ENCODE data around the gene OR2F1.
A peak's percentile ranks its signal among the peaks of the same experiment; 100 is the strongest.

The OR2F1 gene, protein sequence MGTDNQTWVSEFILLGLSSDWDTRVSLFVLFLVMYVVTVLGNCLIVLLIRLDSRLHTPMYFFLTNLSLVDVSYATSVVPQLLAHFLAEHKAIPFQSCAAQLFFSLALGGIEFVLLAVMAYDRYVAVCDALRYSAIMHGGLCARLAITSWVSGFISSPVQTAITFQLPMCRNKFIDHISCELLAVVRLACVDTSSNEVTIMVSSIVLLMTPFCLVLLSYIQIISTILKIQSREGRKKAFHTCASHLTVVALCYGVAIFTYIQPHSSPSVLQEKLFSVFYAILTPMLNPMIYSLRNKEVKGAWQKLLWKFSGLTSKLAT

DNA sequence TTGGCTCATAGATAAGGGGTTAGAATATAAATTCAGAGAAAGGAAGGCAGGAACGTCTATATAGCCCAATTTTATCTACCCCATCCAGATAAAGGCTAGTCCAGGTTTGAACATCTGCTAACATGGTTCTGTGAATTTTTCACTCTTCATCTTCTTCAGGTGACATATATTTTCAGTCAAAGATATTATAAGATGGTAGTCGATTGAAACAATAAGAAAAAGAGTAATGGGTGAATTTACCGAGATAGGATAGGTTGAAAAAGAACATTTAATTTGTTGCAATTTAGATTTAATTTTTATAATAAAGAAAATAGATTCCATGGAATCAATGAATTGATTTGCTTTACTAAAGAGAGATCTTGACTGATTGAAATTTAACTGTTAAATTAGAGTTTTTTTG is at the start of gene OR2F1:
TSS of gene OR2F1 (plus strand) at position 301 of the 400 bp plus-strand sequence. CDS start 5,127 bp downstream, outside the sequence.
- no peak for DNase-seq

DNA sequence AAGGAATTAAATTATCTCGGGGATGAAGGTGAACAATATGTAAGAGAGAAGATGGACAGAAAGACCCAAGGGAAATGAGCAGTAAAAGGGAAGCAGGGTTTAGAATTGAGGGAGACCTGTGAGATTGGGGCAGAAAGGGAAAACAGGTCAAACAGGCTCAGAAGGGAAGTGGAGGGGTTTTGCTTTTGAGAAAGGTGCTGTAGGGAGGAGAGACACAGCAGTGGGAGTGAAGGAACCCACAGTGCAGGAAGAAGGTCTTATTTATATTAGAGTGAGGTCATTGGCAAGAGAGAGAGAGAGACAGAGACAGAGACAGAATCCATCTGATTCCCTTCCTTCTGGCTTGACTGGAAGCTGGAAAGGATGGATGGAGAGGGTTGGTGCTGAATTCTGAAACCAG is 49.1 kb upstream of the OR2F1 start:
- no peak for DNase-seq

DNA sequence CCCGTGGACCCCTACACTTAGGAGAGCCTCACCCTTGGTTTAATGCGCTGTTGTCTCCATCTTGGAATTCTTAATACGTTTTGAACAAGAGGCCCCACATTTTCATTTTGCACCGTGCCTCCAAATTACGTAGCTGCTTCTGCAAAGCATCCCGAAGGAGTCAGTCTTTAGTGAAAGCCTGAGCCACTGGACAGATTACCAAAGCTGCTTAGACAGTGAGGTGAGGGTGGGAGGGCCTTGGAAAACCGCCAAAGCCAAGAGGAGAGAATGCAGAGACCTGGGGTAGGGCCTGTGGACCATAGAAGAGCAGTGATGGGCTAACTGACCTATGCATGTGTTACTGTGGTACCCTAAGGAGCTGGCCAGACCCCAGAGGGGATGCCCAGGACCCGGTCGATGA is 48.5 kb upstream of the OR2F1 start:
- DNase-seq = no peak

DNA sequence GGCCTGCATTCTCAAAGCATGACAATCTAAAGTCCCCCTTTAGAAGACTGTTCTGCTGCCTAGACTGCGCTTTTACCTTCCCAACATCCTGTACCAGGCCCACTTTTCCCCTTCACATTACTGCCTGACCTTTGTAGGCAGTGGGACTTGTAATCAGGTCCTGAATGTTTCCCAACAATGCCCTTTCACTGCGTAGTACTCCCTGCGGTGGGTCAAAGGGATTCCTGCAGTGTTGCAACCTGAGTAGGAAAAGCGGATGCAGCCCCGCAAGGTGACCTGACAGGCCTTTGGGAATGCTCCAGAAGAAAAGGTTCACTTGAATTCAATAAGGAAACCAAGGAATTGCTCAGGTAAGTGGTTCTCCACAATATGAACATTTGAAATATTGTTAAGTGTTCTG is 47.7 kb upstream of the OR2F1 start:
- no peak for DNase-seq

DNA sequence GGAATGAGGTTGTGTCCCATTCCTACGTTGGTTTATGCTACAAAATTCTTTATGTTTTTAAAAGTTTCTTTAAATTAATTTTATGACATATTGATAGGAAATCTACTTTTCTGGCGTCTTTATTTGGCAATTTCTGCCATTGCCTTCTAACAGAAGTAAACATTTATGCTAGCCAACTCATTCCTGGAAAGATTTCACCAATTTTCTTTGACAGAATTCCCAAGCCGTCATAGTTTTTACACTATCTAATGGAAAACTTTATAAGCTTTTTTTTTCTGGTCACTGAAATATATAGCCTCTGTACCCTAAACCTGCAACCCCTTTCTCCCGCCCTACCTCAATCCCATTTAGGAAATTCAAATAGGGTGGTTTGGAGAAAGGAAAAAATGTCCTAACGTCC is 46.5 kb upstream of the OR2F1 start:
- no peak for DNase-seq

DNA sequence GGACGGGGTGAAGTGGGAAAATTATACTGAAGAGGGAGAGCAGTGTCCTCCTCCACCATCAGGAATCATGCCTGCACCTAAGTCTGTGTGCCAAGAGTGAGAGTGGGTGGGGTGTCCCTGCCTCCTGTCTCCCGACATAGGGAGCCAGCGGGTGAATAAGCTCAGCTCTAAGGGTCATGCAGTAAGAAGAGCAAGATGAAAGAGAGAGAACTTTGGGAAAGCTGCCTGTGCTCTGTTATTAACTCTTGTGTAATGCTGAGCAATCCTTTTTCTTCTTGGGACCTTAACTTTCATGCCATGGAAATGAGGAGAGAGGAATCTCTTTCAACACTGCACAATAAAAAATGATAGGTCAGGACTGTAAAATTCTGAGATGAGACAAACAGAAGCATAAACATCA is 44.8 kb upstream of the OR2F1 start:
- no peak for DNase-seq

DNA sequence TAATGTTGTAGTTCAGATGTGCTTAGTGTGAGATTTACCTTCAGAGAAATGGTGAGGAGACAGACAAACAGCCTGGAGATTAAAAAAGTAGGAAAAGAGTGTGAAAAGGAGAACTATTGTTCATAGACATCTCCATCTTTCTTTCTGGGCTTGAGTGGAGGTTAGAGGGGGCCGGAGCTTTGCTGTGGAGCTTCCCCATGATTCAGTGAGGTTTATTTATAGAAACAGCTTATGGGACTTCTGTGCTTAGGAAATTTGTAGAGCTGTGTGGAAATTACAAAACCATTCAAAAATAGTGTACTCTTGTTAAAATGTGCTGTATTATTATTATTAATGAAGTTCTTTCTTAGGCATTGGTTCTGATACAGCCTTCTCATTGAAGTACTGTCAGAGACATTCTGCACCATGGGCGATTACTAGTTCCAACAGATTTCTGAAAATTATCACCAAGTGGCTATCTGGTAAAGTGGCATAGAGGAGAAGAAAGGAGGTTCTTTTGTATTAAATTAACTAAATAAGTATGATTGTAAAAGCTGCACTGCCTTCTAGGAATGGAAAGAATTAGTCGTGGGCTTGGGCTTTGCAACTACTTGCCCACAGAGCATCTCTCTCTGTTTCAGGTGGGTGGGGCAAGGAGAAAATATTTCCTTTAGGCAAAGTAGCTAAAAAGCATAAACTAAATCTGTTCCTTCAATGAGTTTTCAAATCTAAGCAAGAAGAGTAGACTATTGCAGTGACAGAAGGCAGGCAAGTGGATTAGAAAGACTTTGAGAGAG is 44.0 kb upstream of the OR2F1 start:
- no peak for DNase-seq

DNA sequence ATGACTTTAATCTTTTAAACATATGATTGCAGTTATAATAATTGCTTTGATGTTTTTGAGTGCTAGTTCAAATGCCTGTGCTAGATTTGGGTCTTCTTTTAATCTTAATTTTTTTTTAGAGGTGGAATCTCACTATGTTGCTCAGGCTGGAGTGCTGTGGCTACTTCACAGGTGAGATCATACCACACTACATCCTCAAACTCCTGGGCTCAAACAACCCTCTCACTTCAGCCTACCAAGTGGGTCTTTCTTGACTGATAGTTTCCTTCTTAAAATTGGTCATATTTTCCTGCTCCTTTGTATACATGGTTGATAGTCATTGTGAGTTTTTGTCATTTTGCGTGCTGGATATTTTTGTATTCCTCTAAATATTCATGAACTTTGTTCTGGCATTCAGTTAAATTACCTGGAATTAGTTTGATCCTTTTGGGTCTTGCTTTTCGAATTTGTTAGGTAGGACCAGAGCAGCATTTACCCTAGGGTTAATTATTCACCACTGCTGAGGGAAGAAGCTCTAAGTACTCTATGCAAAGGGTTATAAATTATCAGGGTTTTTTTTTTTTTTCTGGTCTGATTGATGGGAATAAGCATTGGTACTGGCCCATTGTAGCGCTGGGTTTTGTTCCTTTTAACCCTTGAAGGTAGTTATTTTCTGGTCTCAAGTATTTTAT is 40.6 kb upstream of the OR2F1 start:
- DNase-seq = no peak

DNA sequence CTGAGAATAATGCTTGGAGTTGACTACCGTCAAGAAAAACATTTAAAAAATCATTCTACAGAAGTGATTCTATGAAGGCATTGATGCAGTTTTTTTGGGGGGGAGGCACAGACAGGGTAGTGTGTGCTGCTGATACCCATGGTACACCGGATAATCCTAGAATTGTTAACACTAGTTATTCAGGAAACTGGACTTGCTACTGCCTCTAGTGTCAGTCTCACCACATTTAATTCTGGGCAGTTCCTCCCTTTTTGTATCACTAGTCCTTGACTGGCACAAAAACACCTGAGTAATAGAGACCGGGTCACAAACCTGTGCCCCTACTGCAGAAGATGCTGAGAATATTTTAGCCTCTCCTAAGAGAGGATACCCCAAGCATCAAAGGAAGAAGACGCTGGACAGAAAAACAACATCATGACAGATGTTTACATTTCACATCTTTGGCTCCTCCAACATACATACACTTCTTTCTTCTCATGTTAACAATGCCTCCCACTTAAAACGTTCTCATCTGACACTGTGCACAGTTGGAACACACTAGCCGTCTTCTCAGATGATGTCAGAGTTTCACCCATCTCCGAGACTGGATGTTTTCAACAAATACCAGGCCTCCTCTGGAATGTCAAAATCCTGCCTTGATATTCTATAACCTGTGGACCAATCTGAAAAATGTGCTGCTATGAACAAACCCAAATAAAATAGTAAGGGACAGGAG is 39.5 kb upstream of the OR2F1 start:
- DNase-seq = no peak

DNA sequence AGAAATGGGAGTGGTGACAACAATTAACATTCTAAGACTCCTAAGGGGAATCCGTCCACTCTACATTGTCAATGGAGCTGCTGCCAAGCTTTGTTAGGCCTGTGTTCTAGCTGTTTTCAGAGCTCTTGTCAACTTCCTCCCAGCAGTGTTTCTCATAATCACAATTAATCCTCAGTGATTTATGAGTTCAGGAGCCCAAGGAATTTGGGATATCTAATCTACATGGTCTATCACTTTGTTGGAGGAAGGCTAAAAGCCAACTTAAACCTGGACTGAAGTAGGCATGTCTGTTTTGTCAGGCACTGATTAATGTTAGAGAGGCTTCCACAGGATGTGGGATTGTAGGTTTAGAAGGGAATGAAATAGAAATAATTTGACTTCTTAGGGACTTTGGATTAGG is 29.8 kb upstream of the OR2F1 start:
- no peak for DNase-seq

DNA sequence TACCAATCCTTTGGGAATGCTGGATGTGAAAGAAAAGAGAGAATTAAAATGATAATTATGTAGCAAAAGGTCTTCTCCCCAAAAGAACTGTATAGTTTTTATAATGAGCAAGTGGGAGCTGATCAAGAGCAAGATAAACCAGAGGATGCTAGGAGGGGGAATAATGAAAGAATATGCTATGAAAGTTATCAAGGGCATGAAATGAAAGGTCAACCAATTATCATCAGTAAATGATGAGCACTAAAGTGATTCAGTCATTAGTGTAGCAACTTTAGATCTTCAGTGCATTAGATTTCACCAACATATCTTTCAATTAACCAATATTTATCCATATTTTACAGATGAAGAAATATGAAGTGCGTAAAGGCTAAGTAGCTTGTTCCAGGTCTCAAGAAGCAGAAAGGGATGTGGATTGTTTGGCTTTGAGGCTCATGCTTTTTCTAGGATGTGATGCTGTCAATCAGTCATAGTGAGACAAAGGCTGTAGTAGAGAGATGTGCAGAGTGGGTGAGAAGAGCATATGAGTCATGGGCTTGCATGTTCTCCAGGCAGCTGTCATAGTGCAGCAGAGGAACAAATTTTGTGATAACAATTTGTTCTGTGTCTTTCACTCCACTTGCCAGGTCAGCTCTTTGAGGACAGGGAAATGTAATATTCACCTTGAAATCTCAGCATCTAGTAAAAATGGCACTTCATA is 25.3 kb upstream of the OR2F1 start:
- DNase-seq = peak in 14 of 56 donors; percentile 5 to 61 (median 24)

DNA sequence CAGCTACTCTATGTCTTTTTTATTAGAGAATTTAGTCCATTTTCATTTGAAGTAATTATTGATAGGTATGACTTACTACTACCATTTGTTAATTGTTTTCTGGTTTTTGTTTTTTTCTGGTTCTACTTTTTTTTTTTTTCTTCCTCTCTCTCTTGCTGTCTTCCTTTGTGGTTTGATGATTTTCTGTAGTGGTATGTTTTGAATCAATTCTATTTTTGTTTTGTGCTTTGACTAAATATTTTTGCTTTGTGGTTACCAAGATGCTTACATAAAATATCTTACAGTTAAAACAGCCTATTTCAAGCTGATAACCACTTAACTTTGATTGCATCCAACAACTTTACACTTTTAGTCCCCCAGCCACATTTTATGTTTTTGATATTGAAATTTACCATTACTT is 22.9 kb upstream of the OR2F1 start:
- no peak for DNase-seq

DNA sequence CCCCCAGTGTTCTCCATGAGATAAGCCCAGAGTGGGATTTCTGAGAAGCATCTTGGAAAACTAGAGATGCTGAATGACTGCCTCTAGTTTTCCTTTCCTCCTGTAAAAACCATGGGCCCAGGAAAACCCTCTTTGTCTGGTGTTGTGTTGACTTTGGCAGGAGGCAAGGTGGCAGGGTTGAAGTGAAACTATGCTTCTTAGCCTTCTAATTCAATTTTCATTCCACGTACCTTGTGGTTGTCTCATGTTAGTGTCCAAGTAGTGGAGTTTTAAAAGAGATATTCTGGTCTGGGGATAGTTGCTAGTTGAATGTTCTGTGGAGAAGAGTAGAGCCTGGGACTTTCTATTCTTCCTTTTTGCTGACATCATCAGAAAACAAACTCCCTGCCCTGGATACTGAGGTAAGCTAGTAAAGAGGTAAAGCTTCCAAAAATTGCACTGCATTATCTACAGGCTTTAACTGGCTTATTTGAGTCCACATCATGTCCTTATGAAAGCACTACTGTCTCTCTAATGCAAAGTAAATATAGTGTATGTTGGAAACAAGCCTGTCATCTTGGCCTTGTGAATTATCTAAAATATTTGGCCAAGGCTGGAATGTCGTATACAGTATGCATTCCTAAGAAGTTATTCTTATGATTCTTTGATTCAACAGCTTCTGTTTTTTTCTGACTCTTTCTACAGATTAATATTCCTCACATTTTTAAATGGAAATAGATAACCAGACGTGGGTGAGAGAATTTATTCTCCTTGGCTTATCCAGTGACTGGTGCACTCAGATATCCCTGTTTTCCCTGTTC is 19.9 kb upstream of the OR2F1 start, which contains the start of gene OR2F2:
TSS of gene OR2F2 (plus strand) at position 708 of the 800 bp plus-strand sequence. CDS start at position 708, 0 bp downstream.
- no peak for DNase-seq

DNA sequence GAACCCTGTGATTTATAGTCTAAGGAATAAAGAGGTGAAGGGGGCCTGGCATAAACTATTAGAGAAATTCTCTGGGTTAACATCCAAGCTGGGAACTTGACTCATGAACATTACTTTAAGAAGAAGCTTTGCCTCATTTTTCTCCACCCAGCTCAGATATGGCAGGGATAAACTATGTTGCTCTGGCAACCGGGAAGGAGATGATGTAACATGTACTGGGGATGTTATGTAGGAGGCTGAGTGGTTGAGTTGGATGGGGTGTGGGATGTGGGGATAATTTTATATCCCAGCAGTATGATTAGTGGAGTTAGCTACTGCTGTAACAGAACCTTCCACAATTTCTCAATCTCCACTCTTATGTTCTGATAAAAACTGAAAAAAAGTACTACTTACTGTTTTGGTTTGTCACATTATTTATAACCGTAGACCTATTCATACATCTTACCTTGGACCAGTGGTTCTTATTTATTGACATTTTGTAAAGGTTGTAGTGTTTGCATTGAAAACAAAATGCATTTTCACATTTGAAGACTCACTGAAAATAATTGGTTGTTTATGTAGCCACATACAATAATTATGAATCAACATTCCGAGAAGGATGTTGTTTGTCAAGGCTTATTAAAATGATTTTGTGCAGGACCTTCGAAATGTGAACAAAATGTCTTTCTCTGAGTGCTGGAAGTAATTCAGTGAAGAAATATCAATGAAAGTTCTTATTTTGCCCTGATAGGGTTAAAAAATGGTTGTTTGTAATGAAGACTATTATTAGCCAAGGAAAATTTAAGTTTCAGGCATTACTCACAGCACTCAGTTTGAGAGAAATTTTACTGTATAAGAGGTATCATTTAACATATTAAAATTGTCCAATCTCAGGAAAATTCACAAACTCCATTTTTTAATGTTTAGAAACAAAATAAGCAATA is 18.3 kb upstream of the OR2F1 start:
- peak in 21 of 56 donors; percentile 5 to 73 (median 31) for DNase-seq

DNA sequence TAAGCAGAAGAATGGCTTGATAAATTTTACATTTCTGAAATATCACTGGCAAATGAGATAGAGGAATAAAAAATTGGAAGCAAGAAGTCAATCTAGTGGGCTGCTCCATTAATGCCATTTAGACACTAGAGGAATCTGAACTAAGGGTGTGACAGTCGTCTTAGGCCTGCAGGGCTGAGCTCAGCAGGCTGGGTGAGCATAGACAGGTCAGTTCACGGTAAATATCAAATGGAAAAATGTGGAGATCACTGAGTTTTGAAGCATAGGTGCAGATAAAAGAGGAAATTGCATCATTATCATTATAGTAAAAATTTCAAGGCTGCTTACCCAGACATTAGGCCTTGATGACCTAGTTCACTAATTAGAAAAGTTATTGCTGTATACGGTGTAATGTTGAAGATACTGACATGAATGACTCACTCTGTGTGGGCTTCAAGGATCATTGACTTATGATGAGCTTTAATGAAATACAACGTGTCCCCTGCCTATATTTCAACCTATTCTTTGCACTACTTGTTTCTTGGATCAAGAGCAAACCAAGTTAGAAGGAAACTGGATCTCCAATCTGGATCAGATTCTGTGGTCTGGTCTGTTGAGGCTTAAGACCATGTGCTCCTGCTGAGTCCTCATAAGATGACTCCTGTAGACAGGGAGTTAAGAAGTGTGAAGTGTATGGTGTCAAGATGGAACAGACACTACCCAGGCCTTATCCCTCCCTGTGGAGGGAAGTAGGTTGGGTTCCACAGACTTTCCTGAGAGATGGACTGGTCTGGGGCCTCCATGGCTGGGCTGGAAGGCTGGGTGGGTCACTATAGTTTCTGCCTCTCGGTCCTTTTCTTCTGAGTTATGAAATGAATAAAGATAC is 16.0 kb upstream of the OR2F1 start:
- DNase-seq = no peak

DNA sequence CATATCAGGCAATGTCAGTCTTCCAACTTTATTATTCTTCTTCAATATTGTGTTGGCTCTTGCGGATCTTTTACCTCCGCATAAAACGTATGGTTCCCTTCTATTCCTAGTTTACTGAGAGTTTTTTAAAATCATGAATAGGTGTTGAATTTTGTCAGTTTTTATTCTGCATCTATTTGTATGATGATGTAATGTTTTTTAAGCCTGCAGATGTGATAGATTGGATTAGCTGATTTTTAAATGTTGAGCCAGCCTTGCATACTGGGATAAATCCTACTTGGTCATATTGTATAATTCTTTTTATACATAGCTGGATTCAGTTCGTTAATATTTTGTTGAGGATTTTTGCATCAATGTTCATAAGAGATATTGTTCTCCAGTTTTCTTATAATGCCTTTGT is 9.2 kb upstream of the OR2F1 start:
- no peak for DNase-seq

DNA sequence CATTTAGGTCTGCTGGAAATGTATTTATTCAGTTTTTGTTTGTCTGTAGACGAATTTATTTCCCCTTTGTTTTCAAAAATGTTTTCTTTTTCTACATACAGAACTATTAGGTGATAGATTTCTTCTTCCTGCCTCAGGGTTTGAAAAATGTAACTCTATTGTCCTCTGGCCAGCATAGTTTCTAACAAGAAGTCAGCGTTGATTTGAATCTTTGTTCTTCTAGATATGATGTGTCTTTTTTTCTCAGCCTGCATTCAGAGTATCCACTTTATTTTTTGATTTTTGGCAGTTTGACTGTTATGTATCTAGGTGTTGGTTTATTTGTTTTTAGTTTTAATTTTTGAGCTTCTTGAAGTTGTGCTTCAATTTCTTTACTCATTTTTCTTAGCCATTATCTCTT is 7.5 kb upstream of the OR2F1 start:
- DNase-seq = no peak

DNA sequence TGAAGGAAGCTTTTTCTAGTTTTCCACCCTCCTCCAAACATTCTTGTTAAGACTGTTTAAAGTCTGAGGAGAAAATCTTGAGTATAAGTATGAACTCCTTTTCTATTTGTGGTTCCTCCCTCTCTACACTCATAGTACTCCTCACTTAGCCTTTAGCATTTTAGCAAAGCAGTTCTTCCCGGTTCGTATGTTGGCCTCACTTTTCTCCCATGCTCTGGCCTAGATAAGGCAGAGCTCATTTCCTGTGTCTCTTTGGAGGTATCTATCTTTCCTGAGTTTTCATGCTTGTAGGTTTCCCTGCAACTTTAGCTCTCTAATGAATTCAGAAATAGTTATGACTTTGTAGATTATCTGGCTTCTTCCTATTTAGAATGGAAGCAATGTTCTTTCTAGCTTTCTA is 5.9 kb upstream of the OR2F1 start:
- DNase-seq = no peak

Measured in nucleus accumbens (tissue), 56 donors.